HG02610 (cell line): Measurements from ENCODE around the gene ADAM17.
"Not testable (repeated sequence)": the region's sequence is repeated elsewhere in the genome, so short reads cannot be mapped to it uniquely, and the experiment has no call there.

Experiments
- ATAC-seq: cut with Tn5 transposase; IDR thresholded peaks from one replicate; pipeline ENCODE4 v1.9.1; 2021; ENCODE audit warnings: mild to moderate bottlenecking, moderate library complexity; ENCODE audit not compliant: unreplicated experiment

Gene ADAM17

GRCh38 chr2:9527995-9528787 is 27.4 kb downstream of the ADAM17 start:
- no peak for ATAC-seq

GRCh38 chr2:9525266-9525665 is 30.4 kb downstream of the ADAM17 start:
- ATAC-seq: no peak

- ATAC-seq: no peak
Measured at GRCh38 chr2:9524291-9524690, 31.3 kb downstream of the ADAM17 start.

GRCh38 chr2:9519250-9519649 is 36.4 kb downstream of the ADAM17 start:
- no peak for ATAC-seq

- no peak for ATAC-seq
Measured at GRCh38 chr2:9518780-9519179, 36.9 kb downstream of the ADAM17 start.

- no peak for ATAC-seq
Measured at GRCh38 chr2:9518163-9518562, 37.5 kb downstream of the ADAM17 start.

GRCh38 chr2:9517118-9517782 is 38.4 kb downstream of the ADAM17 start:
- no peak for ATAC-seq

- not testable (repeated sequence) for ATAC-seq
Measured at GRCh38 chr2:9513946-9514345, 41.7 kb downstream of the ADAM17 start.

- ATAC-seq: no peak
Measured at GRCh38 chr2:9508931-9509330, 46.7 kb downstream of the ADAM17 start.

- no peak for ATAC-seq
Measured at GRCh38 chr2:9498210-9498609, 57.4 kb downstream of the ADAM17 start.

GRCh38 chr2:9497017-9497416 is 58.6 kb downstream of the ADAM17 start:
- no peak for ATAC-seq

- no peak for ATAC-seq
Measured at GRCh38 chr2:9494081-9494480, 61.5 kb downstream of the ADAM17 start.

- no peak for ATAC-seq
Measured at GRCh38 chr2:9493478-9493877, 62.2 kb downstream of the ADAM17 start.

GRCh38 chr2:9492927-9493326 is 62.7 kb downstream of the ADAM17 start:
- no peak for ATAC-seq

- no peak for ATAC-seq
Measured at GRCh38 chr2:9490789-9491188, 64.8 kb downstream of the ADAM17 start.

GRCh38 chr2:9488583-9489547 is 66.8 kb downstream of the ADAM17 start:
- ATAC-seq: no peak

- no peak for ATAC-seq
Measured at GRCh38 chr2:9484533-9484932, 71.1 kb downstream of the ADAM17 start.

GRCh38 chr2:9483107-9483506 is 72.5 kb downstream of the ADAM17 start:
- no peak for ATAC-seq

- no peak for ATAC-seq
Measured at GRCh38 chr2:9480157-9480556, 75.5 kb downstream of the ADAM17 start.

GRCh38 chr2:9478526-9478925 is 77.1 kb downstream of the ADAM17 start:
- ATAC-seq: no peak

- ATAC-seq: no peak
Measured at GRCh38 chr2:9477914-9478313, 77.7 kb downstream of the ADAM17 start.
